Psoas muscle (tissue), 8 donors: Measurements from ENCODE around the gene CRACDL. TPM values are rescaled to one million over a fixed set of nuclear protein-coding genes. Genes with fewer than 3 reads are reported as not detected.

Experiments
- ATAC-seq, 4 donors: fragments of 200-7000 bp; cut with Tn5 transposase; one replicate each; pipeline ENCODE4 v1.9.1; 2020; ENCODE audit warnings: moderate library complexity in 3 of 4, mild to moderate bottlenecking in 2 of 4
- DNase-seq, 2 donors: peaks; one replicate each; pipeline ENCODE4 v3.0.0-alpha.2; 2020
- H3K27ac ChIP-seq: fragments of 200-600 bp; one replicate; pipeline ENCODE4 v1.8.0; 2022
- H3K27me3 ChIP-seq, 3 donors: fragments of 200-600 bp in 1 of 3; one replicate each; pipeline versions ENCODE4 v1.6.1 to v1.8.0; 2013 to 2022; ENCODE audit warnings: low read length in 2 of 3, mild to moderate bottlenecking in 2 of 3, moderate library complexity in 1 of 3; ENCODE audit not compliant: insufficient read depth in 3 of 3
- H3K36me3 ChIP-seq, 2 donors: fragments of 200-600 bp in 1 of 2; one replicate each; pipeline versions ENCODE4 v1.6.1 to v1.8.0; 2013 to 2022; ENCODE audit warnings: low read depth in 1 of 2, mild to moderate bottlenecking in 1 of 2, moderate library complexity in 1 of 2; ENCODE audit not compliant: insufficient read depth in 1 of 2
- H3K4me1 ChIP-seq: fragments of 200-600 bp; one replicate; pipeline ENCODE4 v1.8.0; 2022
- H3K4me3 ChIP-seq: fragments of 200-600 bp; one replicate; pipeline ENCODE4 v1.8.0; 2022; ENCODE audit warnings: mild to moderate bottlenecking
- H3K9me3 ChIP-seq: fragments of 200-600 bp; one replicate; pipeline ENCODE4 v1.8.0; 2022
- WGBS, 3 donors: extraction: QIAGEN DNeasy Blood & Tissue Kit; methylation state at CpG; one replicate each; pipeline versions ENCODE4 v1.1.6 to v1.1.7; 2013; 5-methylcytosine and 5-hydroxymethylcytosine counted together
- intact Hi-C, 2 donors: fragments of 100-400 bp; cut with DNase I; formaldehyde crosslinking; loops; one replicate each; pipeline versions ENCODE4 v1.11.0 to v1.14.2; 2022
- polyA plus RNA-seq, 3 donors: library from polyadenylated mRNA; stranded (reverse); fragments of 200-250 nt; gene quantifications; one replicate each; pipeline ENCODE4 v1.2.3, GENCODE V29; 2013
- total RNA-seq, 4 donors: library from RNA; stranded (reverse); fragmentation: NEBNext Ultra II Directional in 2 of 4; extraction: Animal tissue kit (Norgen Biotek cat#: 25700) in 2 of 4; gene quantifications; one replicate each; pipeline versions ENCODE4 v1.2.1 to v1.2.4, GENCODE V29; 2021 to 2023
- TF ChIP-seq, protein P1 (sequence below): fragments of 200-600 bp; IDR thresholded peaks from one replicate; pipeline ENCODE4 v1.8.0; 2022; ENCODE audit warnings: antibody characterized with exemption
- donor health status: healthy with polysubstance abuse.
- donor health status: DM: no; HTN: no; CAD: no; lungs with moderate emphysema.
- donor health status: Bipolar disorder and iron deficiency.
- donor health status: healthy.
- donor health status: DM: yes; HTN: yes; CAD: no.
- donor health status: DM: no; HTN: no; CAD: no.
- donor health status: DM: no; HTN: no; CAD: no.
- donor health status: DM: yes; HTN: yes; CAD: no.

CRACDL gene
- total and polyA plus RNA-seq, 7 donors, result 0.97 to 3.1 (median 2.3) TPM

DNA sequence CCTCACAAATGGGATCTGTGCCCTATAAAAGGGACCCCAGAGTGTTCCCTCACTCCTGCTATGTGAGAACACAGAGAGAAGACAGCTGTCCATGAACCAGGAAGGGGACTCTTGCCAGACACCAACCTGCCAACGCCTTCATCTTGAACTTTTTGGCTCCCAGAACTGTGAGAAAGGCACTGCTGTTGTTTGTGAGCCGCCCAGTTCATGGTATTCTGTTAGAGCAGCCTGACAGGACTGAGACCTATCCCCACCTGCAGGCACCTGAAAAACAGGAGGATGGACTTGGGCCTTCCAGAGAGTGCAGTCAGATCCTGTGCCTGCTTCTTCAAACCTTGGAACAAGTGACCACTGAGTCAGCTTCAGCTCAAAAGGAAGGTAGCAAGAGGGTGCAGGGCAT is 51.4 kb downstream of the CRACDL start:
- DNase-seq, result no peak
- no peak for ATAC-seq
- intact Hi-C loops, result no loop called here
- no peaks in the 10 kb centered on the region for H3K27me3 ChIP-seq
- WGBS, 3 donors, result 57 to 80% (median 59%) methylated on average over 2 of the region's 2 CpGs
- H3K27ac ChIP-seq, result no peak overlapping the region
- TF ChIP-seq, protein P1, sequence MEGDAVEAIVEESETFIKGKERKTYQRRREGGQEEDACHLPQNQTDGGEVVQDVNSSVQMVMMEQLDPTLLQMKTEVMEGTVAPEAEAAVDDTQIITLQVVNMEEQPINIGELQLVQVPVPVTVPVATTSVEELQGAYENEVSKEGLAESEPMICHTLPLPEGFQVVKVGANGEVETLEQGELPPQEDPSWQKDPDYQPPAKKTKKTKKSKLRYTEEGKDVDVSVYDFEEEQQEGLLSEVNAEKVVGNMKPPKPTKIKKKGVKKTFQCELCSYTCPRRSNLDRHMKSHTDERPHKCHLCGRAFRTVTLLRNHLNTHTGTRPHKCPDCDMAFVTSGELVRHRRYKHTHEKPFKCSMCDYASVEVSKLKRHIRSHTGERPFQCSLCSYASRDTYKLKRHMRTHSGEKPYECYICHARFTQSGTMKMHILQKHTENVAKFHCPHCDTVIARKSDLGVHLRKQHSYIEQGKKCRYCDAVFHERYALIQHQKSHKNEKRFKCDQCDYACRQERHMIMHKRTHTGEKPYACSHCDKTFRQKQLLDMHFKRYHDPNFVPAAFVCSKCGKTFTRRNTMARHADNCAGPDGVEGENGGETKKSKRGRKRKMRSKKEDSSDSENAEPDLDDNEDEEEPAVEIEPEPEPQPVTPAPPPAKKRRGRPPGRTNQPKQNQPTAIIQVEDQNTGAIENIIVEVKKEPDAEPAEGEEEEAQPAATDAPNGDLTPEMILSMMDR, result no peak
- H3K9me3 ChIP-seq, result peaks cover 11% of the 10 kb centered on the region
- no peak overlapping the region for H3K4me3 ChIP-seq
- no peaks in the 10 kb centered on the region for H3K36me3 ChIP-seq
- H3K4me1 ChIP-seq, result no peaks in the 10 kb centered on the region

DNA sequence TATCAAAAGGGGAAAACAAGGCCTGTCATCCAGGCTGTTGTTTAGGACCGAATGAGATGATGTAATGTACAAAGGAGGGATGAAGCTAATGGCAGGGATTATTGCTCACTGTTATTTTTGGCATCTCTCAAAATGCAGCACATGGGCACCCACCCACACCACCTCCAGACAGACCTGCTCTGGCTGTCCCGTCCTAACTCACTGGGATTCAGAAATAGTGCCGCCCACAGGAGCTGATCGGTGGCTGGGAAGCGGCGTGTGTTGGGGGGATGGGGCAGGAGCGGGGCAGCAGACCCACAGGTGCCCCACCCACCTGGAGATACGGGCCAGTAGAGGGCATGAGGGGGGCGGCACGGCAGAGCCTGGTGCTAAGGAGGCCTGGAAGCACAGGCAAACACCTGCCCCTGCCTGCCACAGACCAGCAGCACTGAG is 52.2 kb downstream of the CRACDL start:
- no peaks in the 10 kb centered on the region for H3K27me3 ChIP-seq
- ATAC-seq (no peak), DNase-seq (no peak)
- H3K4me1 ChIP-seq, result no peaks in the 10 kb centered on the region
- H3K9me3 ChIP-seq, result peaks cover 11% of the 10 kb centered on the region
- intact Hi-C loops, result no loop called here
- no peak overlapping the region for H3K4me3 ChIP-seq
- H3K36me3 ChIP-seq, result no peaks in the 10 kb centered on the region
- TF ChIP-seq, protein P1, result no peak
- WGBS, 3 donors, result 66 to 75% (median 68%) methylated on average over 10 of the region's 10 CpGs
- no peak overlapping the region for H3K27ac ChIP-seq

DNA sequence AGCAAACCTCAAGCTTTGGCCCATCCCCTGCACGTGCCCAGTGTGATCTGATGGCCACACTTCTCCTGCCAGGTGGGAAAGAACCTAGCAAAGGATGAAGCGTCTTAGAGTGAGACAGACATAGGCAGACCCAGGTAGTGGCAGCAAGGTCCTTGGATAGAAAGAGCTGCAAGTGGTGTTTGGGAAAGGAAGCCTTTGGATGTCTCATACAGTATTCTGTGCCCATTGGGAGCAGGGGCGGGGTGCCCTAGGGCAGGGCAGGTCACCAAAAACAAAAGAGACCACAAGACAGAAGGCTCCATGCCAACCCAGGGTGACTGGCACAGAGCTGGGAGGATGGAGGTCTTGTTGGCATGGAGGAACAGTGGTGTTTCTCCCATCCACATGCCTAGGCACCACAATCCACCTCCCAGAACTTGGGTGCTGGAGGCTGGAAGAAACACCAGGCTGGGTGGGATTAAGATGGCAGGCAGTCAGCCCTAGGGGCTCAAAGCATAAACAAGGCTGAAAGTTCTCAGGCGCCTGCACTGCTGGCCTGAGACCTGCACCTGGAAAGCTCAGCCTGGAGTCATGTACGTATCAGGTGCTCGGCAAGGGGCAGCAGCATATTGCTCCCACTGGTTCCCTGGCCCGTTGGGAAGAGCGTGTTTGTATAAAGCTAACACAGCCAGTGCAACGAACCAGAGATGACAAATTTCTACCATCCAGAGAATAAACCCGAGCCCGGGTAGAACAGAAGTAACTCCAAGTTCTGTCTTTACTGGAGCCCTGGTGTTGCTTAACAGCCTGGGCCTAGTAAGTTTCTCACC is 52.9 kb downstream of the CRACDL start:
- Histone ChIP-seq H3K4me1 (no peaks in the 10 kb centered on the region), H3K4me3 (no peak overlapping the region), H3K36me3 (no peaks in the 10 kb centered on the region), H3K27me3 (no peaks in the 10 kb centered on the region), H3K9me3 (peaks cover 11% of the 10 kb centered on the region), H3K27ac (no peak overlapping the region)
- TF ChIP-seq, protein P1, result no peak
- DNase-seq, result no peak
- intact Hi-C loops, result no loop called here
- no peak for ATAC-seq
- 87 to 92% (median 88%) methylated on average over 11 of the region's 11 CpGs for WGBS, 3 donors

DNA sequence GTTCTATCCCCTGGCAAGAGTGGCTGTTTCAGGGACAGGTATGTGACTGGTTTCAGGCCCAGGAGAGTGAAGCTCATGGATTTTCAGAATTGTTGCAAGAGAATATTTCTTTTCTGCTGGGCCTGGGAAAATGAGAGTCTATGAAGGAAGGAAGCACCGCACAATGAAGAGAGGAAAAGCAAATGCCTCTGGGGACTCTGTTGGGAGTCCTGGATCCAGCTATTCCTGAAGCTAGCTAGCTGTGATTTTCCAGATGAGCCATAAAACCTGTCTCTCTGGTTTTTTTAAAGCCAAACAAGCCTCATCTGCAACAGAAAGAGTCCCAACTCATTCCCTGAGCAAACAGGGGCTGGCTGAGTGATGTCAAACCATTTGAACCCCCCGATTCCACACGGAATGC is 53.7 kb downstream of the CRACDL start:
- intact Hi-C loops, result no loop called here
- H3K4me1 ChIP-seq, result no peaks in the 10 kb centered on the region
- H3K4me3 ChIP-seq, result no peak overlapping the region
- DNase-seq (no peak), ATAC-seq (no peak)
- H3K36me3 ChIP-seq, result no peaks in the 10 kb centered on the region
- 82 to 96% (median 91%) methylated on average over 3 of the region's 3 CpGs for WGBS, 3 donors
- no peaks in the 10 kb centered on the region for H3K27me3 ChIP-seq
- H3K9me3 ChIP-seq, result peaks cover 11% of the 10 kb centered on the region
- H3K27ac ChIP-seq, result no peak overlapping the region
- TF ChIP-seq, protein P1, result no peak
